Stimulated activated CD8-positive, alpha-beta memory T cell treated with anti-CD3 and anti-CD28 coated beads, Interleukin-2, amount 100 ng/mL, for 48 hours (primary cell): ENCODE measurements around the gene CAMTA1.

Source experiments
- DNase-seq, 2 donors: peaks; one replicate each; pipeline ENCODE4 v3.0.0-alpha.2; 2020; ENCODE audit warnings: low read depth in 2 of 2

CAMTA1 gene

DNA sequence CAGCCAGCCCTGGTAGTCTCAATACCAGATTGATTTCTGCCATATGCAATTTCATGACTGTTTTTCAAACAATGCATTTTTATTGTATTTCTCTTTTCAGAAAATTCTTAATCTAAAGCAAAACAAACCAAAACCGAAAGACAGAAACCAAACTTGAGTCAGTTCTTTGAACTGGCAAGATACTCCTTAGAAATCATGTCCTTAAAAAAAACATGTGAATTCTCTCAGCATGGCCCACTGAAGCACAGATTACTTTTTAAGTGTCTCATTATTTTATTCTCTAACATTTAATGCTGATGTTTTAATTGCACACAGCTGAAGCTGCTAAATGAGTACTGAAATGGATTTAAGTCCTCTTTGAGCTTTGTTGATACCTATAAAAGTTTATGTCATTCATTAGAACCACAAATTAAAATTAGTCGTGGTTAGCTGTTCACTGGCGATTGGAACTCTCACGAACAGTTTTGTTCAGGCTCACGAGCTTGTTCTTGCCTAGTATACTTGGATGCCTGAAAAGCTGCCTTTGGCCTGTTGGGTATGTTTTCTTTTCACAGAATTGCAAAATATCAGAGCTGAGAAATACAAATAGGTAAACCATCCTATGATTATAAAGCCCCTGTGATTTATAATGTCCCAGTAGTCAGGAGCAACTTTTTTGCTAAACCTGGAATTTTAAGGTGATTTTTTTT is 87.5 kb downstream of the CAMTA1 start:
- DNase-seq: no peak

DNA sequence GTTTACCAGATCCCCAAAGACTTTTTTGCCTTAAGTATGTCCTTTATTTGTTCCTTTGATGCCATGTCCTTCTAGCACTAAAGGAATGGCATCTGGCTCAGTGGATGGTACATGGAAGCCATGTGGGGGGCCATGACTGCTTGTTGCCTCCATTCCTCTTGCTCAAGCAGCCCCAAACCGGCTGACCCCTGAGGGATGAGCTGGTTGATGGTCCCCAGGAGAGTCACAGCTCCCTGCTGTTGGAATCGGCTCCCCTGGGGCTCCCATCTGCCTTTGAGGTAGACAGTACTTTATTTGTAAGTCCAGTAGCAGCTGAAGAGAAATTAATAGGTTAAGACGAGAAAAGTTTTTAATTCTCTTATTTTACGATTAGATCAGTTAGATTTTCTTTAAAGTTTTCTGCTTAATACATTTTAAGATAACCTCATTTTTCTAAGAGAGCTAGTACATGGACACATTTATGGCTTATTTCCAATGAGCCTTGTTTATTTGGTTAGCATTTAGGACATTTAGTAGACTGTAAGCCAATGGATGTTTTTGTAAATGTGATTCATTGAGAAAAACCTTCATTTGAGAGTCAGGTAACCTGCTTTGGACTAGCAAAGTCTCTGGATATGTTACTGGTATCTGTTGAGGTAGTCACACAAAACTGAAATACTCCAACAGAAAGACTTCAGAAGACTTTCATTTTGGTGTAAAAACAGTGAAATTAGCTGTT is 88.2 kb downstream of the CAMTA1 start:
- DNase-seq: no peak

DNA sequence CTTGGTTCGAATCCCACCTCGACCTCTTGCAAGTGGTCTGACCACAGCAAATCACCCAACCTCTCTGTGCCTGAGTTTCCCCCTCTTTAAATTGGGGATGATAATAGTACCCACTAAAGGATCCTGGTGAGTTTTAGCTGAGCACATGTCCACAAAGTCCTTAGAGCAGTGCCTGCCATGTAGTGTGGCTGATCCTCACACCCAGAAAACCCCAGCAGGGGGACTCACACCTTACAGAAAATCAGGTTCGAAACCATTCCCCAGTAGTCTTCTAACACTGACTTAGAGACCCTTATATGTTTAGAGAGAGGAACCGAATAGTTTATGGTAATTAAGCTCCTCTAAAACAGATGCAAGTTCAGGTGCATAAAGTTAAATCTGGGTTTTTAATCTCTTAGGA is 89.0 kb downstream of the CAMTA1 start:
- no peak for DNase-seq

DNA sequence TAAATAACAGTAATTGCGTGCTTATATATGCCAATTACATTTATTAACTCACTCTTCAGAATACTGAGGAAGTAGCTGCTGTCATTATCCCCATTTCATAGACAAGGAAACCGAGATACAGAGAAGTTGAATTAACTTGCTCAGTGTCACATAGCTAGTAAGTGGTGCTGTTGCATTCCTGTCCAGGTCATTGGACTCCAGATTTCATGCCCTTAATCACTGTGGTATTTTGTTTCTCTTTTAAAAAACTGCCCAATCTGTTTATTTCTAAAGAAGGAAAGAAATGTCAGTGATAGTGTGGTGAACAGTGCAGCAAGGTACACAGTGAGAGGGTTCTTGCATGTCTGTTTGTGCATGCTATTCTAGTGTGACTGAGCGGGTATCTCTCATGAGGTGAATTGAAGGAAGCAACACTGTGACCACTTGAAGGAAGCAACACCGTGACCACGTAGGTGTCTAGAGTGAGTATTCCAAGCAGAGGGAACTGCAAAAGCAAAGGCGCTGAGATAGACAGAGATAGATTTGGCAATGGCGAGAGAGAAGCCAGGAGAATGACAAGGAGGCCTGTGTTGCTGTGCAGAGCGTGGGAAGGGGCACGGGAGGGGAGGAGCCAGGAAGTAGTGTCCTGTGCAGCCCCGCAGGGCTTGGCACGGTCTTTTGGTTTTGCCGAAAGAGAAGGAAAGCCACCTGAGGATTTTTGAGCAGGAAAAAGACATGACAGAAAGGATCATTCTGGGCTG is 95.9 kb downstream of the CAMTA1 start:
- no peak for DNase-seq

DNA sequence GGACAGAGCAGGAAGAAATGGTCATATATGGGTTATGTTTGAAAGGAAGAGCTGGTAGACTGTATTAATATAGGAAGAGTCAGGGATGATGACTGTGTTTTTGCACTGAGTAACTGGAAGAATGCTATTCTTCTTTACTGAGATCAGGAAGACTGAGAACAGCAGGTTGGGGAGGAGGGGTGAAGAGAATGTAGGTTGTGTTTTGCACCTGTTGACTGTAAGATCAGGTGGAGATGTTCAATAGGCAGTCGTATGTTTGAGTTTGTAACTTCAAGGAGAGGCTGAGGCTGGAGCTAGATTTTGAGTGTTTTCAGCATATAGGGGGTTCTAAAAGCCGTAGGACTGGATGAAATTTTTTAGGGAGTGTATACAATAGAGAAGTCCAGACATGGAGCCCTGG is 97.2 kb downstream of the CAMTA1 start:
- no peak for DNase-seq

DNA sequence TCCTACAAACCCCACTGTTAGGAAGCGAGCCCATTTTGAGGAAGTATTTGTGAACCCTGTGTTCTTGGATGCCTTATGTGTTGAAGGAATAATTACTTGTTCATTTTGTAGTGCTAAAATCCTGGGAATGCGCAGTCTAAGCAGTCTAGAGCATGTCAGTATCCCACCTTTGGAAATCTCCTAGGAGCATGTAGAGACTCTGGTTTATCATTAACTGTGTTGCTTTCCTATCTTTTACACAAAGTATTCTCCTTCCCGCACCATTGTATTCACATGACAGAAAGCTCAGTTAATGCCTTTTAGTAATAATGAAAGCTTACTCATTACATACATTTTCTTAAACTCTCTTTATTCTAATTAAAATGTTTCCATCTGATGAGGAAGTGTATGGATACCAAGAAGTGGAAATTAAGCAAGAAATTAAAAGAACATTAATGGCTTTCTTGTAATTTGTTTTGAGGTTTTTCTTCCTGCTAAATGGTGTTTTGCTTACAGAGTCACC is 99.4 kb downstream of the CAMTA1 start:
- no peak for DNase-seq

DNA sequence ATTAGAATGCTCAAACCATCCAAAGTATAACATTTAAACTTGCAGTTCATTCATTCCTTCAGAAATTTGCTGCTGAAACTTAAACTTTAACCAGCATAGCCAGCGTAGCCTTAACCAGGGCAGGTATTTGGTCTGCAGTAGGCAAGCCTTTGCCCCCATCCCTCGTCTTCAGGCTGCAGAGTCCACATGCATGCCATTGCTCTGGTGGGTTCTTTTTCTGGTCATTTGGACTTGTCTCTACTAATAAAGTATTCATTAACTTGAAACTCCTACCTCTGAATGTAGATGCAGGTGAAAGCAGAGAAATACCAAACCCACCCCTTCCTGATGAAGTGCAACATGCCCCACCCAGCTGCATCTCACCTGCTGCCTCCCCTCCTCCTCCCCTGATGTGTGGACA is 100.2 kb downstream of the CAMTA1 start:
- DNase-seq: no peak

DNA sequence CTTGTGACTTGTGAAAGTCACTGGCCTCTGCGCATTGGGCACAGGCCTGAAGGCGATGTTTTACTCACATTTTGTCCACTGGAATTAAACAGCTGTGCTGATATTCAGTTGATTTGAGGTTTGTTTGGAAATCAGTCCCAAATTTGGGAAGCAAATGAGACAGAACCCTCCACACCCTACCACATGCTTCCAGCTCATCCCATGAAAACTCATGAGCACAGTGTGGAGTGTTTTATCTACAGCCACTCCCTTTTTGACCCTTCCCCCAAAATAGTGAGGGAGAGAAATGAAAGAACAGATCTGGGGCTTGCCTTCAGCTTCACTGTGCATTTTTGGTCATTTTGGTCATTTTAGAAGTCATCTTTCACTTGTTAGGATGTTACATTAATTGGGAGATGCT is 101.3 kb downstream of the CAMTA1 start:
- DNase-seq: no peak

DNA sequence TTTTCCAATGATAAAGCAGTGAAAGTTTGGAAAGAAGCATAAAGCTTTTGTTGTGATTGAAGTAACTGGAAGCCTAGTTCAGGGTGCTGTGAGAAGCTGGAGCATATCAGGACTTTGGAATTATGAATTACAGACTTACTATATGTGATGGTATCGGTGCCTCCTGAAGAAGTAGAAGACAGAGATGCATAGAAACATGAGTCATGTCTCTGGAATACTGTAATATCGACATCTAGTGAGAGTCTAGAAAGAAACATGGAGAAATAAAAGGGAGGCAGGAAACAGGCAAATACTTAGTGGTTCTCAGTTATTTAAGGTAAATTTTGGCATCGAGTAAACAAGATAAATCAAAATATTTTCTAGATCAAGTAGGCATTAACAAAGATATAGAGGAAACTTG is 103.0 kb downstream of the CAMTA1 start:
- no peak for DNase-seq

DNA sequence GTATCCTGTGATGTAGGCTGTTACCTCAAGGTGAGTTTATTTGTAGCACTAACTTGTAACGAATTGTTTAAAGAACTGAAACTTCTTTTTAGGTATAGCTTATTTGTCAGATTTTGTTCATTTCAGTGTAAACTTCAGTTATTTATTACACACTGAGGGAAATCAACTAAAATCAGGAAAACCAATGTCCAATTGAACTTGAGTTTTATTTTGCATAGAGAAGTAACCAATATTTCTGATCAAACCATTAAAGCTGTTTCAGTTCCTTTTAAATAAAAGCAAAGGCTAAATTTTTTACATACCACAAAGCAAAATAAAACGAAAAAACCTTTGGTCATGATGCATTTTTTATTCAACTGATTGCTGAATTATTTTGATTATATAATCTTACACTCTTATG is 103.6 kb downstream of the CAMTA1 start:
- DNase-seq: no peak

DNA sequence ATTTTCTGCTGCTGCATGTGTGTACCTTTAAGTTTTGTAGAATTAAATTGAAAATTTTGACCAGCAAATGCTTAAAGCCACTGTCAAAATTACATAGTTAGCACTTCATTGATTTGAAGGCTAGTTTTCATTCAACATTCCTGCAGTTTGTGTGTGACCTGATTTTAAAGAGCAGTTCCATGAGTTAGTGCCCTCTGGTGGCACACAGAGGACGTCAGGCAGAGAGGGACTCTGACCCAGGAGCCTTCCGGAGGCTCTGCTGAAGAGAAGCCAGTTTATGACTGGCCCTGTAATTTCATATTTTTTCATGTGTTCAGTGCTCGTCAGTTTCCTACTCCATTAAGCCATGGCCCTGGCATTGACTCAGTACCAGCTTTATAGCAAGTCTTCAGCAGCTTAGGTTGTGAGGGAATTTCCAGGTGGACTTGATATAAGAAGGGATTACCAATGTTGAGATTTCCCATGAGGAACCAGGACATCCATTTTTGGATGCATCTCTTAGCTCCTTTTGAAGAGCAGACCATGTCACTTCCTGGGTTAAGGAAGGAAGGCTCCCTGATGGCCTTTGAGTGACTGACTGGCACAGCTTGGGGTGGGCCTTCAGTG is 104.7 kb downstream of the CAMTA1 start:
- DNase-seq: peak in 1 of 2 donors; percentile 14

DNA sequence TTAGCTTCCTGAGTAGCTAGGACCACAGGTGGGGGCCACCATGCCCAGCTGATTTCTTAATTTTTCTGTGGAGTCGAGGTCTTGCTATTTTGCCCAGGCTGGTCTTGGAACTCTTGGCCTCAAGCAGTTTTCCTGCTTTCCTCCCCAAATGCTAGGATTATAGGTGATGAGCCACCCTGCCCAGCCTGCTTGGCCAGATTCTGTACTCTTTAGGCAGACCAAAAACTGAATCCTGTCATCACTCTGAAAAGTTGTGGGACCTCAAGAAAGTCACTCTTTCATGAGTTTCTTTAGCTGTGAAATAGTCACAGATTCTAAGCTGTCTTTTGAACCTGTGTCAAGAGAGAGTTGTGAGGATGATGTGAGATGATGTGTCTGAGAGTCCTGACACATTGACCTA is 105.4 kb downstream of the CAMTA1 start:
- DNase-seq: no peak

DNA sequence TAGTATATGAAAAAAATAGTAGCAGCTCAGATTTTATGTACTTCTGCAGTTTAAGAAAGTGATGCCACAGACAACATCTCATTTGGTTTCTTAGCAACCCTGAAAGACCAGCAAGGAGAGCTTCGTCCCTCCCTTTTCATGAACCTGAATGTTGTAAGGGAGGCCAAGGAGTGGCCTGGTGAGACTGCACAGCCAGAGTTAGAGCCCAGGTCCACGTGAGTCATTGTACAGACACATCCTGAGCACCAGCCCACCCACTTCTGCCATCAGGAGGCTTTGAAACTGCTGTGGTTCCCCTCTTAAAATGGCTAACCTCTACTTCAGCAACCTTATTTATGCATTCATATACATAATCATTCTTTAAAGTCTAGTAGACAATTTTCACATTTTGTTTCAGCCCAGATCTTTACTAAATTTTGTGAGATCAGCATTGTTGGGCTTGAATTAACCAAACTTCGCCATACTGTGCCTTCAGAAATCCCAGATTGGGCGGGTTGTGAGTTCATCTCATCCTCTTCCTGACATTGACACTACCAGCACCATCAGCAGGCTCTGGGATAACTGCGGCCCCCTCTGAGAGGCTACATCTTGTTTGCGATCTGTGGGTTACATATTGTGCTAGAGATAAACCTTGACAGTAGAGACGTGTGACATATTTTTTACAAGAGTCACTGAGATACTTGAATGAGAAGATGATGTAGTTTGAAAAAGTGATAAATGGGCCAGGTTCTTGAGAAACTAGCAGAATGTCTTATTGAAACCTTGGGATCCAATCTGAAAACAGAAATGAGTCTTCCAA is 106.7 kb downstream of the CAMTA1 start:
- peak in 1 of 2 donors; percentile 38 for DNase-seq

DNA sequence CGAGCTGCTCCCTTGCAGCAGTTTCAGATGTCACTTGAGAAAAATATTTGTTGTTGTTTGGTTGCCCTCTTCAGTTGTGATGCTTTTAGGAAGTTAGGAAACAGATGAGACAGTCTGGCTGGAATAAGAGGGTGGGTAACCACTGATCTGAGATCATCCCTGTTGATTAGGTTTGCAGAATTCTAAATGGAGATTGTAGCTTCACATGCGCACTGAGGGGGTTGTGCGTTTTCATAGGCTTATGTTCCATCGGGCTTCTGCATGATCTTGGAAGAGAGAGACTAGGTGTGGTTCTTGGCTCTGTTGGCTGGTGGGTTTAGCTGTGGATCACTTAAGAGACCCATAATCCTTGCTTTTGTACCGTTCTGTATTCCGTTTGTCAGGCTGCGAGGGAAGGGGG is 108.1 kb downstream of the CAMTA1 start:
- no peak for DNase-seq

DNA sequence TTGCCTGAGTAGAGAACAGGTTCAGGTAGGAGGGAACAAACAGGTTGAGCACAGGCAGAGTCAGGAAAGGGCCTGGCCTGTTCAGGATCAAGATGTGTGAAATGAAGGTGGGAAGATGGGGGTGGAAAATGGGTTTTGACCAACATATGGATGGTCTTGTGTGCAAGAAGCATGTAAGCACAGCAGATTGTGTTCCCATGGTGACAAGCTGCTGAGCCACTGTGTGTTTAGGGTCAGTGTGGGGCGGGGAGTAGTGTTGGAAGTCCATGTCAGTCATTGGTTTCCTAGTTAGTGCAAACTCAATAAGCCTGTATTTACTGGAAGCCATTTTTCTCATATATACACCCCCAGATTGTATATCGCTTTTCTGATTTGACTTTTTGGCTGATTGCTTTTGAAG is 111.9 kb downstream of the CAMTA1 start:
- no peak for DNase-seq

DNA sequence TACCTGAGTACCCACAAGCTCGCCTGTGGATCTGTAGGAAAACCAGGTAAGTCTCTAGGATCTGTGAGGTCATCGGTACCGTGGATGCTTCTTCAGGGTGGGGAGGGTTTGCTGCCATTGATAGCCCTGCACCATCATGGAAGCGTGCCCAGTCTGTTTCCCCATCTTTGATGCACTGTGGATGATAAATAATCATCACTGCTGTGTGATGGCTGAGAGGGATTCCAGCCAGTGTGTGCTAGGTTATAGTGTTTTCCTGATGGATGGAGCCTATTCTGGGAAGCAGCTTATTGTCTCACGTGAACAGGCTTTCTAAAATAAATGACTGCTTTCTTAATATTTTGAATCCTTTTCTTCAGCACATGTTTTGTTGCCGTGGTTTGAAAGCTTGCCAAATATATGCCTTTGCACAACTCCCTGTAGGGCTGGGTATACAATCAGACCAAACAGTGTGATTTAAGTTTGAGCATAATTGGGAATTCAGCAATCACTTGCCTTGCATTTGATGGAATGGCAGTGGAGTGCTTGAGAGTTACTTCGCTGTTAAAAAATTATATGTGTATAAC is 113.8 kb downstream of the CAMTA1 start:
- no peak for DNase-seq

DNA sequence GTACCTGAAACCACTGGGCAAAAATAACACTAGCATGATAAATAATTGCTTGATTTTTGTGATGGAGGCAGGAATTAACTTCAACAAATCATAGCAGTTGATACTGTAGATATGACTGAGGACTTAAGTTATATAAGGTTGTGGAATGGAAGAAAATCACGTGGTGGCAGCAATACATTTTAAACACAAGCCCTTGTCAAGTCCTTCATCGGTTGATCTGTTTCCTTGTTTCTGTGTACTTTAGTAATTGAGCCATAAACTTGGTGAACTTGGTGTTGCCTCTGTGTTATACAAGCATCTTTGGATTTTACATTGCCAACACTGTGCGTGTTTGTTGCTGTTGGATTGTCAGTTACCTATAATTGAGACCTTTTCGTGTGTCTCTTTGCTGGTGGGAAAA is 114.4 kb downstream of the CAMTA1 start:
- no peak for DNase-seq

DNA sequence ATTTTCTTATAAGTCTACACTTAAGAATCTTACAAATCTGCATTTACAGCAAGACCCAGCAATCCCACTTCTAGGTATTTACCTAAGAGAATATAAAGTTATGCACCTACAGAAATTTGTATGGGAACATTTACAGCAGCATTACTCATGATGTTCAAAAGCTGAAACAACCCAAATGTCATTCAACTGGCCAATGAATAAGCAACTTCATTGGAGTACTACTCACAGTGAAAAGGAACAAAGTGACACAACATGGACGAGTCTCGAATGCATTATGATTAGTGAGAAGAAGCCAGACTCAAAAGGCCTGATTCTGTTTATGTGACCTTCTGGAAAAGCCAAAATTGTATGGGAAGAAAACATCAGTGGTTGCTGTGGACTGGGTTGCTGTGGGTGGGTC is 116.9 kb downstream of the CAMTA1 start:
- DNase-seq: no peak

DNA sequence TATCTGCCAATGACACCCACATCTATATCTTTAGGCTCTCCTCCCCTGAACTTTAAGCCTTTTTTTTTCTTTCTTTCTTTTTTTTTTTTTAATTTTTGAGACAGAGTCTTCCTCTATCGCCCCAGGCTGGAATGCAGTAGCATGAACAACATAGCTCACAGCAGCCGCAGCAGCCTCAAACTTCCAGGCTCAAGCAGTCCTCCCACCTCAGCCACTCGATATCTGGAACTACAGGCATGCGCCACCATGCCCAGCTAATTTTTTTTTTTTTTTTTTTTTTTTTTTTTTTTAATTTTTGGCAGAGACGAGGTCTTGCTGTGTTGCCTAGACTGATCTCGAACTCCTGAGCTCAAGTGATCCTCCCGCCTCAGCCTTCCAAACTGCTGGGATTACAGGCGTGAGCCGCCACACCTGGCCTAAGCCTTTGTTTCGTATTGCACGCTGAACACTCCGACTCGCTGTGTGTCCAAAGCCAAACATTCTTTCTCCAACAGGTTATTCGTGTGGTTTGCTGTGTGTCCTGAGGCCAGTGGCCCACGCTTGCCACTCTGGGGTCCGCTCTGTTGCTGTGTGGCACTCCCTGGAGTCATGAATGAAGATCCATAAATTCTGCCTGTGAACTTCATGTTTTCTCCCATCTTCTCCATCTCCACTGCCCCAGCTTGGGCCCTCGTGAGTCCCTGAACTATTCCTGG is 119.4 kb downstream of the CAMTA1 start:
- DNase-seq: no peak

DNA sequence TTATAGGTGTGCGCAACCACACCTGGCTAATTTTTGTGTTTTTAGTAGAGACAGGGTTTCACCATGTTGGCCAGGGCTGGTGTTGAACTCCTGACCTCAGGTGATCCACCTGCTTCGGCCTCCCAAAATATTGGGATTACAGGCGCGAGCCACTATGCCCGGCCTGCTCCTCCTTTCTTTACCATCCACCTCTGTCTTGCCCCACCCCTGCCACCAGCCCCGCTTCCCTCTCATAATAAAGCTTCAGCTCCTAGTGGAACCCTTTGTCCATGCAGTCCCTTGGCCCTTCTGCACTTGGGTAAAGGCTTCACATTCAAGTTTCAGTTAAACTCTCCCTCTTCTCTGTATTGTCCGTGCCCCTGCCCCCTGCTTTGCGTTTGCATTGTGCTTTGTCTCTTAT is 120.1 kb downstream of the CAMTA1 start:
- DNase-seq: no peak

DNA sequence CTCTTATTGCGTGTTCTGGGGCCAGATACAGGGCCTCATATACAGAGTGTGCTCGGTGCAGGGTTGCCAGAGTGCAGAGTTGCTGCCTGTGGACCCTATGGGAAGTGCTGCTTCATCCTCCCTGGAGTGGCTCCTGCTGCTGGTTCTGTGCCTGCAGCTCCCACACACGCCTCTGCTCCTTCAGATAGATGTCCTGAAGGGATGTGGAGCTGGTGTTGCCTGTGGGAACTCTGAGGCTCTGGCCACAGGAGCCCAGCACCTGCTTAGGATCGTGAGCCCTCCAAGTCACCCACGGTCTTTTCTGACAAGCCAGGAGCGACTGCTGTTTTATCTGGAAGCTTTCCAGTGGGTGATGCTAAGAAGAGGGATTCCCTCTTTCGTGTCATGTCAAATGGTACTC is 120.5 kb downstream of the CAMTA1 start:
- no peak for DNase-seq
